Measurements from ENCODE around the gene APAF1. TPM values are rescaled to one million over a fixed set of nuclear protein-coding genes. Genes with fewer than 3 reads are reported as not detected.
"Not testable (repeated sequence)": the region's sequence is repeated elsewhere in the genome, so short reads cannot be mapped to it uniquely, and the experiment has no call there.

The APAF1 gene
- 10 to 100 TPM; 33.4 to 35.9 TPM for total RNA-seq

DNA sequence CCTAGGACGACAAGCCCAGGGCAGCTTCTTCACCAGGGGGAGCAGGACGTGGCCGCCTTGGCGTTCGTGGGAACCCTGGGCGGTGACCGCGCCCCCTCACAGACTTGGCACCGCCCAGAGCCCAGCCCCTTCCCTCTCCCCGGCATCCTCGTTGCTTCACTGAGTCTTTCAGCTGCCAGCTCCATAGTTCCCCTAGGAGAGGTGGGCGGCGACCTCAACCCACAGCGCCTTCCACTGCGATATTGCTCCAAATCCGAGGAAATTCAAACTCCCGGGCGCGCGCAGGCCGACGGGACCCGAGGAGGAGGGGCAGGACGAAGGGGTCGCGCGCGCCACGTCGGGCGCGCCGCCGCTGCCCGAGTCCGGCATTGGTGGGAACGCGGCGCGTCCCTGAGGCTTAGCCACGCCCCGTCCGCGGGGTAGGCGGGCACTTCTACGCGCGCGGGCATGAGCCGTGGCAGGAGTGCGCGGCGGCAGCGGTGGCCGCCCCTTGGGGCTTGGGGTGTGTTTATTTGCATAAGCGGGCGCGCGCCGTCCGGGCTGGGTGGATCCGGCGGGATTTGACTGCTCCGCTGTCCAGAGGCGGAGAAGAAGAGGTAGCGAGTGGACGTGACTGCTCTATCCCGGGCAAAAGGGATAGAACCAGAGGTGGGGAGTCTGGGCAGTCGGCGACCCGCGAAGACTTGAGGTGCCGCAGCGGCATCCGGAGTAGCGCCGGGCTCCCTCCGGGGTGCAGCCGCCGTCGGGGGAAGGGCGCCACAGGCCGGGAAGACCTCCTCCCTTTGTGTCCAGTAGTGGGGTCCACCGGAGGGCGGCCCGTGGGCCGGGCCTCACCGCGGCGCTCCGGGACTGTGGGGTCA lies at the start of gene APAF1, which contains the start of gene IKBIP:
Gene APAF1 (plus strand): TSS at position 579 of the 860 bp plus-strand sequence. CDS start 3,070 bp downstream, outside the sequence.
Gene IKBIP (minus strand): TSS at position 77 of the 860 bp plus-strand sequence. CDS start 87 bp downstream, outside the sequence.
- Mint-ChIP-seq H3K4me1 (ENCODE audit: low read depth) (peaks cover 41% of the 10 kb centered on the region), H3K36me3 (ENCODE audit: low read depth) (peaks cover 35% of the 10 kb centered on the region), H3K27me3 (ENCODE audit: low read depth) (no peaks in the 10 kb centered on the region), H3K27ac (peak within 1 kb of the TSS; percentile 98), H3K9me3 (ENCODE audit: insufficient read depth) (no peaks in the 10 kb centered on the region), H3K4me3 (peak within 1 kb of the TSS; percentile 96)
- ATAC-seq (peak; percentile 89), DNase-seq (peak; percentile 97)
- POLR2A ChIA-PET, result interaction anchor here (0.6 to 2.0 kb wide), 9 partner anchors 12 to 146 kb away, joined by 3 to 37 read pairs (median 4); partner anchors contain the start of genes SLC25A3 and TMPO
- CTCF ChIA-PET, result interaction anchor here (0.8 to 2.0 kb wide), 8 partner anchors 17 to 154 kb away, joined by 3 to 11 read pairs (median 4); partner anchors contain the start of gene SLC25A3

DNA sequence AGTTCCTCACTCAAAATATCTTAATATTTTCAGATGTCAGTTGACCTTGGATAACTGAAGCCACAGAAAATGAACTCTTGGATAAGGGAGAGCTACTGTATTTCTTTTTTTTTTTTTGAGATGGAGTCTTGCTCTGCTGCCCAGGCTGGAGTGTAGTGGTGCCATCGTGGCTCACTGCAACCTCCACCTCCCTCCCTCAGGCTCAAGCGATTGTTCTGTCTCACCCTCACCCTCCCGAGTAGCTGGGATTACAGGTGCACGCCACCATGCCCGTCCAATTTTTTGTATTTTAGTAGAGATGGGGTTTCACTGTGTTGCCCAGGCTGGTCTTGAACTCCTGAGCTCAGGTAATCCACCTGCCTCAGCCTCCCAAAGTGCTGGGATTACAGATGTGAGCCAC lies 47.8 kb upstream of the APAF1 start:
- H3K36me3 Mint-ChIP-seq (ENCODE audit: low read depth), result peaks cover 63% of the 10 kb centered on the region
- not testable (repeated sequence) for H3K4me3 Mint-ChIP-seq; H3K27ac Mint-ChIP-seq; H3K9me3 Mint-ChIP-seq (ENCODE audit: insufficient read depth); DNase-seq; ATAC-seq; H3K27me3 Mint-ChIP-seq (ENCODE audit: low read depth)
- POLR2A ChIA-PET, result interaction anchor here (0.6 to 1.3 kb wide), 2 partner anchors 13 to 47 kb away, joined by 3 to 7 read pairs; partner anchors contain the start of gene IKBIP
- H3K4me1 Mint-ChIP-seq (ENCODE audit: low read depth), result peaks cover 32% of the 10 kb centered on the region
- CTCF ChIA-PET, result interaction anchor here (0.6 kb wide), 1 partner anchor 401 kb away, joined by 3 read pairs; no protein-coding TSS in a partner anchor

- ChIA-PET POLR2A (interaction anchor here (0.8 to 1.4 kb wide), 3 partner anchors 8 to 42 kb away, joined by 3 to 4 read pairs (median 4); partner anchors contain the start of genes IKBIP and SLC25A3), CTCF (interaction anchor here (1.7 kb wide), 1 partner anchor 35 kb away, joined by 5 read pairs; no protein-coding TSS in a partner anchor)
- Mint-ChIP-seq H3K4me1 (ENCODE audit: low read depth) (peaks cover 15% of the 10 kb centered on the region), H3K9me3 (ENCODE audit: insufficient read depth) (no peaks in the 10 kb centered on the region), H3K36me3 (ENCODE audit: low read depth) (peaks cover 50% of the 10 kb centered on the region), H3K4me3 (no peak overlapping the region), H3K27me3 (ENCODE audit: low read depth) (no peaks in the 10 kb centered on the region), H3K27ac (no peak overlapping the region)
- no peak for ATAC-seq
- no peak for DNase-seq
Measured at GRCh38 chr12:98601924-98602323, 43.2 kb upstream of the APAF1 start.

DNA sequence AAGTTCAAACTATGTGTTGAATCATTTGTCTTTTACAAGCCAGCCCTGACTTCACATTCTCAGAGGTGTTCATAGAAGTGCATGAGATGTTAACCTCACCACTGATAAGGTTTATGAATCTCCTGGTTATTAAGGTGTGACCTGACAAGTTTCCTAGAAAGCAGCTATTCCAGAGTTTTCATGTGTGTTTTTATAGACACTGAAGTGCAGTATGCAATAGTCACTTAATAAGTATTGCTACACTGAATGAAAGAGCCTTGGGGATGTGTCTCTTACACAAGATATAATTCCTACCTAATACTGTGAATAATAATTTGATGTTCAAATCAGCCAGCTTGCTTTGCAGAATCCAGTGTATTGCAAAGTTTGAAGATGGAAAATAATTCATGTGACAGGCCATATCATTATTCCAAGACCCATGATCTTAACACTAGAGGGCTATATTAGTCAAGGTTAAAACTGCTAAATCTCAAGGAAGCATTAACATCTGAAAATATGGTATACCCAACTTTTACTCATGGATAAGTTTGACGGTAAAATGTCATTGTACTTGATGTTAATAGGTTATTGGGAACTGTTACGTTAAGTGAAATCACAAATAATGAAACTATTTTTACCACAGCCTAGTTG lies 38.6 kb upstream of the APAF1 start:
- Mint-ChIP-seq H3K27me3 (ENCODE audit: low read depth) (no peaks in the 10 kb centered on the region), H3K36me3 (ENCODE audit: low read depth) (peaks cover 18% of the 10 kb centered on the region), H3K4me3 (no peak overlapping the region), H3K27ac (no peak overlapping the region), H3K9me3 (ENCODE audit: insufficient read depth) (no peaks in the 10 kb centered on the region), H3K4me1 (ENCODE audit: low read depth) (peaks cover 13% of the 10 kb centered on the region)
- POLR2A ChIA-PET, result no interaction called here
- CTCF ChIA-PET, result interaction anchor here (0.6 to 2.1 kb wide), 6 partner anchors 8 to 93 kb away, joined by 3 to 6 read pairs (median 3); partner anchors contain the start of gene SLC25A3
- no peak for ATAC-seq
- DNase-seq, result no peak

GRCh38 chr12:98610596-98610995 lies 34.5 kb upstream of the APAF1 start:
- DNase-seq (no peak), ATAC-seq (no peak)
- H3K4me1 Mint-ChIP-seq (ENCODE audit: low read depth), result peaks cover 18% of the 10 kb centered on the region
- ChIA-PET CTCF (interaction anchor here (1.7 kb wide), 1 partner anchor 33 kb away, joined by 3 read pairs; no protein-coding TSS in a partner anchor), POLR2A (no interaction called here)
- H3K36me3 Mint-ChIP-seq (ENCODE audit: low read depth), result peaks cover 5% of the 10 kb centered on the region
- no peaks in the 10 kb centered on the region for H3K27me3 Mint-ChIP-seq (ENCODE audit: low read depth)
- no peak overlapping the region for H3K27ac Mint-ChIP-seq
- no peak overlapping the region for H3K4me3 Mint-ChIP-seq
- no peaks in the 10 kb centered on the region for H3K9me3 Mint-ChIP-seq (ENCODE audit: insufficient read depth)

GRCh38 chr12:98612696-98613334 lies 32.3 kb upstream of the APAF1 start:
- peaks cover 7% of the 10 kb centered on the region for H3K4me1 Mint-ChIP-seq (ENCODE audit: low read depth)
- POLR2A ChIA-PET, result no interaction called here
- peaks cover 9% of the 10 kb centered on the region for H3K36me3 Mint-ChIP-seq (ENCODE audit: low read depth)
- ATAC-seq (peak; percentile 63), DNase-seq (peak; percentile 27)
- no peaks in the 10 kb centered on the region for H3K9me3 Mint-ChIP-seq (ENCODE audit: insufficient read depth)
- H3K27ac Mint-ChIP-seq, result peak overlapping the region; percentile 70
- no peaks in the 10 kb centered on the region for H3K27me3 Mint-ChIP-seq (ENCODE audit: low read depth)
- CTCF ChIA-PET, result no interaction called here
- no peak overlapping the region for H3K4me3 Mint-ChIP-seq

GRCh38 chr12:98618952-98619351 lies 26.1 kb upstream of the APAF1 start:
- Mint-ChIP-seq H3K4me3 (no peak overlapping the region), H3K9me3 (ENCODE audit: insufficient read depth) (no peaks in the 10 kb centered on the region), H3K4me1 (ENCODE audit: low read depth) (peaks cover 9% of the 10 kb centered on the region), H3K27ac (no peak overlapping the region), H3K36me3 (ENCODE audit: low read depth) (peaks cover 11% of the 10 kb centered on the region), H3K27me3 (ENCODE audit: low read depth) (no peaks in the 10 kb centered on the region)
- DNase-seq, result no peak
- ATAC-seq, result no peak
- CTCF ChIA-PET, result interaction anchor here (1.1 kb wide), 1 partner anchor 11 kb away, joined by 3 read pairs; no protein-coding TSS in a partner anchor
- POLR2A ChIA-PET, result no interaction called here

- no peak overlapping the region for H3K4me3 Mint-ChIP-seq
- no peaks in the 10 kb centered on the region for H3K9me3 Mint-ChIP-seq (ENCODE audit: insufficient read depth)
- H3K27ac Mint-ChIP-seq, result no peak overlapping the region
- no peak for DNase-seq
- POLR2A ChIA-PET, result interaction anchor here (0.9 kb wide), 1 partner anchor 42 kb away, joined by 3 read pairs; the partner anchor contains the start of gene SLC25A3
- peaks cover 34% of the 10 kb centered on the region for H3K36me3 Mint-ChIP-seq (ENCODE audit: low read depth)
- CTCF ChIA-PET, result no interaction called here
- no peak for ATAC-seq
- H3K4me1 Mint-ChIP-seq (ENCODE audit: low read depth), result peaks cover 6% of the 10 kb centered on the region
- H3K27me3 Mint-ChIP-seq (ENCODE audit: low read depth), result no peaks in the 10 kb centered on the region
Measured at GRCh38 chr12:98635657-98636323, 9.3 kb upstream of the APAF1 start.

DNA sequence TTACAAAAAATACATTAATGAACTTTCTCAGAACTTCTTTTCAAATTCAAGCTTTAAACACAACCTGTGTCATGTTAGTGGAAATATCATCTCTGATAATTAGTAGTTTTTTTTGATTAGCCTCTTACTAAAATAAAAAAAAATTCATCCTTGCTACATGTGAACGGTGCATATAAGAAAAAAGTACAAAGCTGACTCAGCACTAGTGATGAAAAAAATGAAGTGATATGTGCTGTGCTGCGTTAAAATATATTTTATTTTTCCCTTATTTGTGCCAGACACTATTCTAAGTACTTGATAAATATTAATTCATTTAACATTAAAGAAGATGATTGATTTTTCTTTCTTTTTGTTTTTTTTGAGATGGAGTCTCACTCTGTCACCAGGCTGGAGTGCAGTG lies 8.0 kb upstream of the APAF1 start:
- no peak for ATAC-seq
- POLR2A ChIA-PET, result no interaction called here
- H3K9me3 Mint-ChIP-seq (ENCODE audit: insufficient read depth), result no peaks in the 10 kb centered on the region
- no peak overlapping the region for H3K27ac Mint-ChIP-seq
- peaks cover 18% of the 10 kb centered on the region for H3K4me1 Mint-ChIP-seq (ENCODE audit: low read depth)
- no peak for DNase-seq
- CTCF ChIA-PET, result interaction anchor here (0.6 kb wide), 1 partner anchor 70 kb away, joined by 3 read pairs; no protein-coding TSS in a partner anchor
- no peaks in the 10 kb centered on the region for H3K27me3 Mint-ChIP-seq (ENCODE audit: low read depth)
- peaks cover 42% of the 10 kb centered on the region for H3K36me3 Mint-ChIP-seq (ENCODE audit: low read depth)
- no peak overlapping the region for H3K4me3 Mint-ChIP-seq

DNA sequence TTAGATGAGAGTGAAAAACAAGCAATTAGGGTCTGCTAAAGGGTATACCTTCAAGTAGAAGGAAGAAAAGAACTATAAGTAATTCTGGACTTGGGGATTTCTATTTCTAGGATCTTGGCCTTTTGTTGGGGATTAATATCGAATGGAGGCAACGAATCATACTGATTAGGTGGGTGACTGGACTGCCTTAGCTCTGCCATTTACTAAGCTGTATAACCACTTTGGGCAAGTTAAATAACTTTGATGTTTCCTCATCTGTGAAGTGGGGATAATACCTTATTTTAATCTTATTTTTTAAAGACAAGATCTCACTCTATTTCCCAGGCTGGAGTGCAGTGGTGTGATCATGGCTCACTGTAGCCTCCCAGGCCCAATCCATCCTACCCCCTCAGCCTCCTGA lies 7.1 kb upstream of the APAF1 start:
- ChIA-PET CTCF (interaction anchor here (0.6 to 1.2 kb wide), 2 partner anchors 71 kb away, joined by 3 to 4 read pairs; no protein-coding TSS in a partner anchor), POLR2A (interaction anchor here (0.5 to 1.5 kb wide), 2 partner anchors 93 to 116 kb away, joined by 3 to 4 read pairs; no protein-coding TSS in a partner anchor)
- peaks cover 25% of the 10 kb centered on the region for H3K4me1 Mint-ChIP-seq (ENCODE audit: low read depth)
- DNase-seq (no peak), ATAC-seq (no peak)
- no peak overlapping the region for H3K4me3 Mint-ChIP-seq
- H3K27me3 Mint-ChIP-seq (ENCODE audit: low read depth), result no peaks in the 10 kb centered on the region
- peaks cover 35% of the 10 kb centered on the region for H3K36me3 Mint-ChIP-seq (ENCODE audit: low read depth)
- no peak overlapping the region for H3K27ac Mint-ChIP-seq
- H3K9me3 Mint-ChIP-seq (ENCODE audit: insufficient read depth), result no peaks in the 10 kb centered on the region

- H3K4me1 Mint-ChIP-seq (ENCODE audit: low read depth), result peaks cover 32% of the 10 kb centered on the region
- no peaks in the 10 kb centered on the region for H3K9me3 Mint-ChIP-seq (ENCODE audit: insufficient read depth)
- ATAC-seq (no peak), DNase-seq (no peak)
- ChIA-PET POLR2A (no interaction called here), CTCF (interaction anchor here (1.2 kb wide), 1 partner anchor 73 kb away, joined by 3 read pairs; no protein-coding TSS in a partner anchor)
- H3K4me3 Mint-ChIP-seq, result no peak overlapping the region
- H3K36me3 Mint-ChIP-seq (ENCODE audit: low read depth), result peaks cover 33% of the 10 kb centered on the region
- H3K27ac Mint-ChIP-seq, result no peak overlapping the region
- H3K27me3 Mint-ChIP-seq (ENCODE audit: low read depth), result no peaks in the 10 kb centered on the region
Measured at GRCh38 chr12:98639491-98639890, 5.6 kb upstream of the APAF1 start.
